H1 (cell line): ENCODE measurements around the gene DHX32. TPM values are rescaled to one million over a fixed set of nuclear protein-coding genes. Genes with fewer than 3 reads are reported as not detected.

Experiments
- JUND ChIP-seq: IDR thresholded peaks from 2 replicates; pipeline ENCODE4 v1.6.1; 2011; ENCODE audit warnings: mild to moderate bottlenecking, improper control_type of control experiment, low read length
- SAP30 ChIP-seq: fragments of 300-600 bp; sonication (generic); IDR thresholded peaks from 2 replicates; pipeline ENCODE4 v1.7.1; 2012; ENCODE audit warnings: low read length, moderate library complexity, mild to moderate bottlenecking, inconsistent platforms; ENCODE audit not compliant: insufficient read depth, insufficient replicate concordance
- polyA plus RNA-seq, 7 experiments: library from polyadenylated mRNA; depleted of rRNA in 3 of 7; stranded (reverse) in 5 of 7; unstranded in 2 of 7; fragments of >200 nt in 5 of 7; fragments of 200-250 nt in 2 of 7; gene quantifications; 1 replicate in 5 of 7; 2 replicates in 1 of 7; 4 replicates in 1 of 7; pipeline versions ENCODE4 v1.2.1 to v1.2.3, GENCODE V29; 2011 to 2013; ENCODE audit warnings: missing spikeins in 2 of 7, mixed read lengths in 2 of 7
- total RNA-seq: library from RNA; stranded (reverse); fragmentation: NEBNext Ultra II Directional; extraction: Animal tissue kit (Norgen Biotek cat#: 25700); gene quantifications from 2 replicates; pipeline ENCODE4 v1.2.1, GENCODE V29; 2021
- TF ChIP-seq, protein P1 (sequence below): fragments of 300-600 bp; sonication (generic); IDR thresholded peaks from 2 replicates; pipeline ENCODE4 v1.7.1; 2012; ENCODE audit warnings: low read length, moderate library complexity, mild to moderate bottlenecking, inconsistent platforms; ENCODE audit not compliant: insufficient replicate concordance

The DHX32 gene
- total and polyA plus RNA-seq, 2 of the 8 experiments (the other 6 are each of a cell fraction or from before 2014, with no cell fraction given): 12.4 to 15.8 TPM

DNA sequence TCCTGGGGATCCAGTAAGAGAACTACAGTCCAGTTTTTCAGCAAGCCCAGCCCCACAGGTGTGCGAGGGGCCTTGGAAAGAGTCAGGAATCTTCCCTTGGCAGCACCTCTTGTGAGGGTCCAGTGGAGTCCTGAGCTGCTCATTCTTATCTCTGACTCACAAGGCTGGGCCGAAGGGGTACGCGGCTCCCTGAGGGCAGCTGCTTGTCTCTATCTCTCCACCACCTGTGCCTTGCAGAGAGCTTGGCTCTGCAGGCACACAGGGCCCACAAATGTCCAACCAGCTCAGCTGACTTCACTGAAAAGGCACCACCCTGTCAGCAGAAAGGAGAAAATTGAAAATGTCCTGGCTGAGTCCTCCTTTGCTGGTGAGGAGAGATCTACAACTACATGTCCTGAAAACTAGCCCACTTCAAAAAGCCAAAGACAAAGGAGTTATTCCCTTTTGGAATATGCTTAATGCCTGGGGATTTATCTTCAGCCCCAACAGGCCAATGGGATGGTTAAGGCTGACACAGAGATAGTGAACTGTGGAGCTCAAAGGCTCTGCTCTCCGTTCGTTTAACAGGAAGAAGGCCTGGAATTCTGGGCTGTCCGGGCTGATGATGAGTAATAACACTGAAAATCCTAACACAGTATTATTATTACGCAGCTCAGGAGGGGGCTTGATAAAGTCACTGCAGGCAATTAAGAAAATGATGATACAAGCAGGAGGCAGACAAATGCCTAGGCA is 81.5 kb downstream of the DHX32 start (continued):
- TF ChIP-seq, protein P1, sequence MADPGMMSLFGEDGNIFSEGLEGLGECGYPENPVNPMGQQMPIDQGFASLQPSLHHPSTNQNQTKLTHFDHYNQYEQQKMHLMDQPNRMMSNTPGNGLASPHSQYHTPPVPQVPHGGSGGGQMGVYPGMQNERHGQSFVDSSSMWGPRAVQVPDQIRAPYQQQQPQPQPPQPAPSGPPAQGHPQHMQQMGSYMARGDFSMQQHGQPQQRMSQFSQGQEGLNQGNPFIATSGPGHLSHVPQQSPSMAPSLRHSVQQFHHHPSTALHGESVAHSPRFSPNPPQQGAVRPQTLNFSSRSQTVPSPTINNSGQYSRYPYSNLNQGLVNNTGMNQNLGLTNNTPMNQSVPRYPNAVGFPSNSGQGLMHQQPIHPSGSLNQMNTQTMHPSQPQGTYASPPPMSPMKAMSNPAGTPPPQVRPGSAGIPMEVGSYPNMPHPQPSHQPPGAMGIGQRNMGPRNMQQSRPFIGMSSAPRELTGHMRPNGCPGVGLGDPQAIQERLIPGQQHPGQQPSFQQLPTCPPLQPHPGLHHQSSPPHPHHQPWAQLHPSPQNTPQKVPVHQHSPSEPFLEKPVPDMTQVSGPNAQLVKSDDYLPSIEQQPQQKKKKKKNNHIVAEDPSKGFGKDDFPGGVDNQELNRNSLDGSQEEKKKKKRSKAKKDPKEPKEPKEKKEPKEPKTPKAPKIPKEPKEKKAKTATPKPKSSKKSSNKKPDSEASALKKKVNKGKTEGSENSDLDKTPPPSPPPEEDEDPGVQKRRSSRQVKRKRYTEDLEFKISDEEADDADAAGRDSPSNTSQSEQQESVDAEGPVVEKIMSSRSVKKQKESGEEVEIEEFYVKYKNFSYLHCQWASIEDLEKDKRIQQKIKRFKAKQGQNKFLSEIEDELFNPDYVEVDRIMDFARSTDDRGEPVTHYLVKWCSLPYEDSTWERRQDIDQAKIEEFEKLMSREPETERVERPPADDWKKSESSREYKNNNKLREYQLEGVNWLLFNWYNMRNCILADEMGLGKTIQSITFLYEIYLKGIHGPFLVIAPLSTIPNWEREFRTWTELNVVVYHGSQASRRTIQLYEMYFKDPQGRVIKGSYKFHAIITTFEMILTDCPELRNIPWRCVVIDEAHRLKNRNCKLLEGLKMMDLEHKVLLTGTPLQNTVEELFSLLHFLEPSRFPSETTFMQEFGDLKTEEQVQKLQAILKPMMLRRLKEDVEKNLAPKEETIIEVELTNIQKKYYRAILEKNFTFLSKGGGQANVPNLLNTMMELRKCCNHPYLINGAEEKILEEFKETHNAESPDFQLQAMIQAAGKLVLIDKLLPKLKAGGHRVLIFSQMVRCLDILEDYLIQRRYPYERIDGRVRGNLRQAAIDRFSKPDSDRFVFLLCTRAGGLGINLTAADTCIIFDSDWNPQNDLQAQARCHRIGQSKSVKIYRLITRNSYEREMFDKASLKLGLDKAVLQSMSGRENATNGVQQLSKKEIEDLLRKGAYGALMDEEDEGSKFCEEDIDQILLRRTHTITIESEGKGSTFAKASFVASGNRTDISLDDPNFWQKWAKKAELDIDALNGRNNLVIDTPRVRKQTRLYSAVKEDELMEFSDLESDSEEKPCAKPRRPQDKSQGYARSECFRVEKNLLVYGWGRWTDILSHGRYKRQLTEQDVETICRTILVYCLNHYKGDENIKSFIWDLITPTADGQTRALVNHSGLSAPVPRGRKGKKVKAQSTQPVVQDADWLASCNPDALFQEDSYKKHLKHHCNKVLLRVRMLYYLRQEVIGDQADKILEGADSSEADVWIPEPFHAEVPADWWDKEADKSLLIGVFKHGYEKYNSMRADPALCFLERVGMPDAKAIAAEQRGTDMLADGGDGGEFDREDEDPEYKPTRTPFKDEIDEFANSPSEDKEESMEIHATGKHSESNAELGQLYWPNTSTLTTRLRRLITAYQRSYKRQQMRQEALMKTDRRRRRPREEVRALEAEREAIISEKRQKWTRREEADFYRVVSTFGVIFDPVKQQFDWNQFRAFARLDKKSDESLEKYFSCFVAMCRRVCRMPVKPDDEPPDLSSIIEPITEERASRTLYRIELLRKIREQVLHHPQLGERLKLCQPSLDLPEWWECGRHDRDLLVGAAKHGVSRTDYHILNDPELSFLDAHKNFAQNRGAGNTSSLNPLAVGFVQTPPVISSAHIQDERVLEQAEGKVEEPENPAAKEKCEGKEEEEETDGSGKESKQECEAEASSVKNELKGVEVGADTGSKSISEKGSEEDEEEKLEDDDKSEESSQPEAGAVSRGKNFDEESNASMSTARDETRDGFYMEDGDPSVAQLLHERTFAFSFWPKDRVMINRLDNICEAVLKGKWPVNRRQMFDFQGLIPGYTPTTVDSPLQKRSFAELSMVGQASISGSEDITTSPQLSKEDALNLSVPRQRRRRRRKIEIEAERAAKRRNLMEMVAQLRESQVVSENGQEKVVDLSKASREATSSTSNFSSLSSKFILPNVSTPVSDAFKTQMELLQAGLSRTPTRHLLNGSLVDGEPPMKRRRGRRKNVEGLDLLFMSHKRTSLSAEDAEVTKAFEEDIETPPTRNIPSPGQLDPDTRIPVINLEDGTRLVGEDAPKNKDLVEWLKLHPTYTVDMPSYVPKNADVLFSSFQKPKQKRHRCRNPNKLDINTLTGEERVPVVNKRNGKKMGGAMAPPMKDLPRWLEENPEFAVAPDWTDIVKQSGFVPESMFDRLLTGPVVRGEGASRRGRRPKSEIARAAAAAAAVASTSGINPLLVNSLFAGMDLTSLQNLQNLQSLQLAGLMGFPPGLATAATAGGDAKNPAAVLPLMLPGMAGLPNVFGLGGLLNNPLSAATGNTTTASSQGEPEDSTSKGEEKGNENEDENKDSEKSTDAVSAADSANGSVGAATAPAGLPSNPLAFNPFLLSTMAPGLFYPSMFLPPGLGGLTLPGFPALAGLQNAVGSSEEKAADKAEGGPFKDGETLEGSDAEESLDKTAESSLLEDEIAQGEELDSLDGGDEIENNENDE: no peak
- TF ChIP-seq JUND (no peak), SAP30 (no peak)
- TF ChIP-seq, all 59 proteins: peak for 0
